ENCODE data around the gene ERP44.

The ERP44 gene

GRCh38 chr9:99936947-99937587 is 161.7 kb downstream of the ERP44 start:
- DNase-seq (ENCODE audit: low read depth), result no peak

- no peak for DNase-seq (ENCODE audit: low read depth)
These were observed 167.5 kb downstream of the ERP44 start for GRCh38 chr9:99931155-99931840.

GRCh38 chr9:99929652-99930051 is 169.1 kb downstream of the ERP44 start:
- DNase-seq (ENCODE audit: low read depth), result no peak

All from CMK (cell line).